Spleen (tissue), 7 donors: ENCODE data around the gene SLC35E4.

ENCODE experiments used
- CTCF ChIP-seq, 11 experiments: fragments of 200-600 bp in 7 of 11; fragments of 450-650 bp in 4 of 11; sonication (generic) in 4 of 11; IDR thresholded peaks in 8 of 11; conservative IDR thresholded peaks in 3 of 11; 1 replicate in 7 of 11; 2 replicates in 4 of 11; pipeline versions ENCODE4 v1.4.0 to v1.8.0; 2016 to 2021; ENCODE audit warnings: antibody characterized with exemption in 11 of 11, inconsistent platforms in 4 of 11, mild to moderate bottlenecking in 1 of 11
- POLR2A ChIP-seq, 3 donors: fragments of 450-650 bp; IDR thresholded peaks; one replicate each; pipeline ENCODE4 v1.5.1; 2017; ENCODE audit warnings: antibody characterized with exemption in 3 of 3, mild to moderate bottlenecking in 1 of 3
- donor health status: DM: no; HTN: no; CAD: no; lungs with moderate emphysema.
- donor health status: DM: no; HTN: no; CAD: no.
- donor health status: DM: no; HTN: no; CAD: no.

- TF ChIP-seq CTCF (IDR thresholded peaks at IDR 0.05 in 8 of 11, conservative IDR thresholded peaks at IDR 0.05 in 3 of 11) (no peak), POLR2A (IDR thresholded peaks at IDR 0.05) (no peak)
Measured at GRCh38 chr22:30628491-30628890, 7.1 kb upstream of the SLC35E4 start.
